ENCODE results near the gene ZNF648.
"Not testable (repeated sequence)": the region's sequence is repeated elsewhere in the genome, so short reads cannot be mapped to it uniquely, and the experiment has no call there.

Gene ZNF648

DNA sequence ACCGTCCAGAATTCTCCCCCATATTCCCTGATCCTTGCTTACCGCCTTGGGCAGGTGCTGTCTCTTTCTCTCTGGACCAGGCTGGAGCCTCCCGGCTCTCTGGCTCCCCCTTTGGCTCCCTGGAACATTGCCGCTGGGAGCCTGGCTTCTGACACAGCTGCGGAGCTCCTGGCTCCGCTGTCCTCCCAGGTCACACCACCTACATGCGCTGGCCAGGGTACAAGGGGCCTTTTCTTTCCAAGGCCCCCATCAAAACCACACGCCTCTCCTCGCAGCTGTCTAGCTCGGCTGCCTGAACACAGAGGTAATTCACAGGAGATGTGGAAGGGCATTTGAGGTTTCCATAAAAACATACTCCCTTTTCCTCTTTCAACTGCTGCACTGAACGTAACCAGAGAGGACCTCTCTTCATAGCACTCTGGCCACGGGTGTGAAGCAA is 7.5 kb upstream of the ZNF648 start:
- DNase-seq (ENCODE audit: low read depth): peak; percentile 38

- no peak for DNase-seq (ENCODE audit: low read depth)
Observed at GRCh38 chr1:182066934-182067333, 5.4 kb upstream of the ZNF648 start.

- DNase-seq (ENCODE audit: low read depth): no peak
Observed at GRCh38 chr1:182065126-182065845, 3.8 kb upstream of the ZNF648 start.

- no peak for DNase-seq (ENCODE audit: low read depth)
Observed at GRCh38 chr1:182064611-182065010, 3.1 kb upstream of the ZNF648 start.

DNA sequence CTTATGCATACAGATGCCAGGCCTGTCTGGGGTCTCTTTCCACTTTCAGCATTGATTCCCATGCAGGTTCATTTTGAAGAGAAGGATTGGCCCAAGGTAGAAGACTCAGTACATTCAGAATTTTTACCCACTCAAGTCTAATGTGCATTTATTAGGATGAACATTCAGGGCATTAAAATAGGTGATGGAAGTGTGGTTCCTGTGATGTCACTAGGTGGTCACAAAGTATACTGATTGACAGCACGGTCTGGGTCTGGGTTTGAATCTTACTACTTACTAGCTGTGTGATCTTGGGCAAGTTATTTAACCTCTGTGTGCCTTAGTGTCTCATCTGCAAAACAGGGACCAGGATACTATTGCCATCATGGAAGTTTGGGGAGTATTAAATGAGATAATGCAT is 711 bp upstream of the ZNF648 start:
- no peak for DNase-seq (ENCODE audit: low read depth)

DNA sequence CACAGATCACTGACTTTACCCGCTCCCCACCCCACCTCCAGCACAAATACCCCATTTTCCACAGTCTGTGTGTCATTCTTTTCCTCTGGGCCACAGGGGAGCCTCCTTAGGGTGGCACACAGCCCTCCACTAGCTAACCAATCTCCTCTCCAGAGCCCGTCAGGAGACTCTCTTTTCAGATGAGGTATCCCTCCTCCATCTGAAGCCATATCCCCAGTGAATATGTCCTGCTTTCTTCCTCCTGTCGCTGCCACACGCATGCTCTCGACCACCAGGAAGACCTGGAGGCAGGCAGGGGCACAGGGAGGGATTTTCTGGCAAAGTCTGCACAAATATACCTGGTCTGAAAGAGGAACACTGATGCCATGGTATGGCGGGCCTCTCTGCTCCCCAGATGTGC is 635 bp downstream of the ZNF648 start:
- DNase-seq (ENCODE audit: low read depth): no peak

DNA sequence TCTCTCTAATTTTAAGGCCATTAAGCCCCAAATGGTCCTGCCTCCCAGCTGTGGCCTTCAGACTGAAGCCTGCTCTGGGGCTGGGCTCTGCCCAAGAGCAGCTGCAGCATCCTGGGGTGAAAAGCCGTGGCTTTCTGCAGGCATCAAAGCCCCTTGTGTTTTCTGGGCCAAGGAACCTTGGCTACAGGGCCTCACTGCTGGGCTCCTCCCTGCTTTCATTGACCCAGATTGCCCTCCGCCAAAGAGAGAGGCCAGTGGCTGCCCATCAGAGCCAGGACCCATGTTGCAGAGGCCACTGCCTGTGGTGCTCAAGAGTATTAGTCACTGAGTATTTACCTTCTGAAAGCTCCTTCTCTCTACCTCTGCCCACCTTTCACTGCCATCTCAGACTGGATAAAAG is 1.6 kb downstream of the ZNF648 start:
- no peak for DNase-seq (ENCODE audit: low read depth)

DNA sequence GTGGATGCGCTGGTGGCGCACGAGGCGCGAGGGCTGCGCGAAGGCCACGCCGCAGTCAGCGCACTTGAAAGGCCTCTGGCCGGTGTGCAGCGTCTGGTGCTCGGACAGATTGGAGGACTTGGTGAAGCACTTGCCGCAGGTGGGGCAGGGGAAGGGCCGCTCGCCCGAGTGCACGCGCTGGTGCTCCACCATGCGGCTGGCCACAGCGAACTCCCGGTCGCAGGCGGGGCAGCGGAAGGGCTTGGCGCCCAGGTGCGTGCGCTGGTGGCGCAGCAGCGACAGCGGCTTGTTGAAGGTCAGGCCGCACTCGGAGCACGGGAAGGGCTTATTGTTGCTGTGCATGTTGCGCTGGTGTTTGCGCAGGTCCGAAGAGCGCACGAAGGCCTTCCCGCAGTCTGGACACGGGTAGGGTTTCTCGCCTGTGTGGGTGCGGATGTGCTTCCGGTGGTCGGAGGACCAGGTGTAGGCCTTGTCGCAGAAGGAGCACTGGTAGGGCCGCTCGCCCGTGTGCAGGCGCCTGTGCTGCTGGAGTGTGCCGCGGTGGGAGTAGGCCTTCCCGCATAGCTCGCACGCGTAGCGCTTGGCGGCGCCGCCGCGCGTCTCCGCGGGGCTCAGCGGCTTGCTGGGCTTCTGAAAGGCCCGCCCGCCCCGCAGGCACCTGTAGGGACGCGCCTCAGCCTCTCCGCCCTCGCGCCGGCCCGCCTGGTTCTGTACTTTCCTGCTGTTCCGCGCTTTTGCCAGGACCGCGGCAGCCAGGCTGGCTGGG is 4.7 kb downstream of the ZNF648 start:
- DNase-seq (ENCODE audit: low read depth): no peak

GRCh38 chr1:182054698-182055326 is 6.7 kb downstream of the ZNF648 start:
- DNase-seq (ENCODE audit: low read depth): peak; percentile 36

DNA sequence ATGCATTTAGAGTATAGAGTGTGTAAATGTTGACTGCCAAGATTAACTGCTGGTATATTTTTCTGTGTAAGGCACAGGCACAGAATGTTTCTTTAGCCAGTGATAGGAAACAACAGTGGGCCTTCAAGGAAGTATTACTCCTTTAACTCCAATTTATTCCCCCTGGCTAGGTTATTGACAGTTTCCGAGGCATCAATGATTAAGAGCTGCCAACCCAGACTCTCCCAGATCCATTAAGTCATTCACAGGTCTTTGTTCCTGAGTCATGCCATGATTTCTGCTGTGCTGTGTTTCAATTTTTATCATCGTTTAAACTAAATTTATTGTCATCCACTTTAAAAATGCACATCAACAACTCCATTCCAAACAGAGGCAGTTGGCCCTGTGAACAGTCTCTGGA is 9.2 kb downstream of the ZNF648 start:
- DNase-seq (ENCODE audit: low read depth): no peak

GRCh38 chr1:182051938-182052337 is 9.6 kb downstream of the ZNF648 start:
- no peak for DNase-seq (ENCODE audit: low read depth)

- no peak for DNase-seq (ENCODE audit: low read depth)
Observed at GRCh38 chr1:182050481-182051448, 10.7 kb downstream of the ZNF648 start.

DNA sequence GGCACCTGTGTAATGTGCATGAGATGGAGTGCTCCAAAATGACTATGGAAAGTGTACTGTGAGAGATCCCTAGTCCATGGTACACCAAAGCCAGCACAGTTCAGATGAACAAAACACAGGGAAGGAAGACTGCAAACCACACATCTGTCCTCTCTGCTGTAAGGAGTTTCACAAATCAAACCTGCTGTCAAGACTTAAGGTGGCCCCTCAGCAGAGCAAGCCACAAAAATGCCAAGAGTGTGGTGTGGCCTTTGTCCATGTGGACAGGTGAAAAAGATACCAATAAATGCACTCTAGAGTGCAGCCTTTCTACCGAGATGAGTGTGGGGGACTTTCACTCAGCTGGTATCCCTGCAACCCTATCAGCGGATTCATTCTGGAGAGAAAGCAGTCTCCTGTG is 12.9 kb downstream of the ZNF648 start:
- no peak for DNase-seq (ENCODE audit: low read depth)

DNA sequence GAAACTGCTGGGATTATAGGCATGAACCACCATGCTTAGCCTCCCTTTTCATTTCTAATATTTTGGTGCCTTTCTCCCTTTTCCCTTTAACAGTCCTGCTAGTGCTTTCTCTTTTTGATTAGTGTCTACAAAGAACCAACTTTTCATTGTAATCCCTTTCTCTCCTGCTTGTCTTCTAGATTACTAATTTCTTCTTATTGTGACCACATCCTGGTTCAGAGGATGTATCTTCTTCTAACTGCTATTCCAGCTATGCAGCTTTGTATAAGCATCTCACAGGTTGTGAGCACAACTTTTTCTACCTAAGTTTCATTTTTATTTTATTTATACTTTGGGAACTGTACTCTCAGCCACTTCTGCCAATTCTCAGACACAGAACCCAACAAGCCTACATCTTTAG is 14.7 kb downstream of the ZNF648 start:
- no peak for DNase-seq (ENCODE audit: low read depth)

DNA sequence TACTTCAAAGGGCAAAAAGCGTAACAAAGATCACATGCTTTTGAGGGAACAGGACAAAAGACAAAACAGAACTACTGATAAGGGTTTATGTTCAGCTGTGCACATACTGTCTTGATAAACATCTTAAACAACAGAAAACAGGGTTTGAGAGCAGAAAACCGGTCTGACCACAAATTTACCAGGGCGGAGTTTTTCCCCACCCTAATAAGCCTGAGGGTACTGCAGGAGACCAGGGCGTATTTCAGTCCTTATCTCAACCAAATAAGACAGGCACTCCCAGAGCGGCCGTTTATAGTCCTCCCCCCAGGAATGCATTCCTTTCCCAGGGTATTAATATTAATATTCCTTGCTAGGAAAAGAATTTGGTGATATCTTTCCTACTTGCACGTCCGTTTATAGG is 16.0 kb downstream of the ZNF648 start:
- not testable (repeated sequence) for DNase-seq (ENCODE audit: low read depth)

GRCh38 chr1:182041615-182042014 is 19.9 kb downstream of the ZNF648 start:
- no peak for DNase-seq (ENCODE audit: low read depth)

- DNase-seq (ENCODE audit: low read depth): no peak
Observed at GRCh38 chr1:182038220-182038619, 23.3 kb downstream of the ZNF648 start.

GRCh38 chr1:182035097-182035770 is 26.3 kb downstream of the ZNF648 start:
- no peak for DNase-seq (ENCODE audit: low read depth)

DNA sequence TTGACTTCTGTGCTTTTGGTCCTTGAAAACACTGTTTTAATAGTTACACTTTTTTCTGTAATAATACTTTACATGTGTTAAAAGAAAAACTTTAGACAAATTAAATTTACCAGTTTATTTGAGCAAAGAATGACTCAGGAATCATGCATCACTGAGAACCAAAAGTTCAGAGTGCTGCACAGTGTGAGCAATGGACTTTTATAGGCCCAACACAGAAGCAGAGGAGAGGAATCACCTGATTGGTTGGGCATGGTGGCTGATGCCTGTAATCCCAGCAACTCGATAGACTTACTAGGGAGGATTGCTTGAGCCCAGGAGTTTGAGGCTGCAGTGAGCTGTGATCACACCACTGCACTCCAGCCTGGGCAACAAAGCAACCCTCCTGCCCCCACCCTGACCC is 29.3 kb downstream of the ZNF648 start:
- peak; percentile 6 for DNase-seq (ENCODE audit: low read depth)

DNA sequence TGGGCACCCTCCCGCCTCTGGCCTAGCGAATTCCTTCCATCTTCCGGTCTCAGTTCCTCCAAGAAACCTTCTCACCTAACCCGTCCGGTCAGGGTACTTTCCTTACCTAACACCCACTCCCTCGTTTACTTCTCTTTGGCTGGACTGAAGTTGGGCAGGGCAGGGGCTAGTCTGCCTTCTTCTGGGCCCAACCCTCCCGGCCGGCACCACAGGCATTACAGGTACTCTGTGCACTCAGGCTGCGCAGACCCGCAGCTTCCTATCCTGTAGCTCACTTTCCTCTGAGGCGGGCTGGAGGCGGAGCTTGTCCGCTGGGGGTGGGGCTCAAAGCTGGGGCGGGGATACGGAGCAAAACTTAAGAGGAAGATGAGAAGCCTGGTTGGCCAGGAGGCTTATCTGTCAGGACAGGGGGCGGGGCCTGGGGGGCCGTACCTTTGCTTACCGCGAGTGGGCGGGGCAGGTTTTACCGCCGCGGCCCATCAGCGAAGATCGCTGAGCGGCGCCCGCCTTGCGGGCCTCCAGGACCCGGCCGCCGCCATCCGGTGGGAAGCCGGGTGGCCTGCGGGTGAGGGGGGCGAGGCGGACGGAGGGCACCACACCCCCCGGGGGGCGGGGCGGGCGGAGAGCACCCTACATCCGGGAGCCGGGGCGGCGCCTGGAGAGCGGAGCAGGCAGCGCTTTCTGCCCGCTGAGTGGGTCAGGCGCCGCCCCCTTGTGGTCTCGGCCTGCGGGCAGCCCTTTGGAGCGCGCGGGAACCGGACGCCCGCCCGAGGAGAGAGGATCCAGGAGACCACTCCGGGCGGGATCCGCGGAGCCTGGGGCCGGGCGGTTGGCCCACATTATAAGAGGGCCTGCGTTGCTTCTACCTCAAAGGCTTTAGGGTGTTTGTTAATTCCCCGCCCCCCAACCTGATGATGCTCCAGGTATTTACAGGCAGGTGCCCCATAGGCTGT is 31.9 kb downstream of the ZNF648 start:
- peak; percentile 92 for DNase-seq (ENCODE audit: low read depth)

All from EH (cell line).